Measurements from ENCODE around the gene CCDC43.
A peak's percentile ranks its signal among the peaks of the same experiment; 100 is the strongest.
"Not testable (repeated sequence)": the region's sequence is repeated elsewhere in the genome, so short reads cannot be mapped to it uniquely, and the experiment has no call there.

CCDC43 gene

GRCh38 chr17:44689477-44690217 lies at the start of gene CCDC43:
TSS of gene CCDC43 (minus strand) at chr17:44689776. CDS start at chr17:44689753, 23 bp downstream.
- DNase-seq (ENCODE audit: low spot score) = peak; percentile 97

DNA sequence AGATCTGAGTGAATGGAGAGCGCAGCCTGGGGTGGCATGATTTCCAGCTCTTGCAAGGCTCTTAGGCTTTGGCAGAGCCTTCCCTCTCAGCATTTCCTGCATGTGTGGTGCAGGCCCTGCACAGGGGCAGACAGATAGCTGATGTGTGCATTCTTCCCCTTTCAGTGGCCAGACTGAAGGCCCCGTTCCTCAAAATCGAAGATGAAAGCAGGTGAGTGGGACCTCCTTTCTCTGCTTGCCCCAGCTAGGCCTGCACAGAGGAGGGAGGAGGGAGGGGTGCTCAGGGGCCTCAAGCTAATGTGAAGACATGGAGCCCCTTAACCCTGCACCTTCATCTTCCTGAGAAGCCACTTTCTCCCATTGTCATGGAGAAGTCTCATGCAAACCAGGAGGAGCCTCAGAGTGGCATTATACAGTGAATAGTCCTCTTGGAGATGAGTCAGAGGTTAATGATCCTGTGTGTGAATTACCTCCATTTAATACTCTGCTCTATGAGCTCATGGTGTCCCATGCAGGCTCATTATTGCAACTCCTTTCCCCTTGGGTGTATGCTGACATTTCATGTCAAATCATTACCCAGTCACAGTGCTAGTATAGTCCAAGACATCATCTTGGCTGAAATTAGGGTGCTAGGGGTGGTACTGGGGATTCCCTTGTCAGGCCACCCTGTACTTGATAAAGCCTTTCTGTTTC lies 48.8 kb upstream of the CCDC43 start:
- DNase-seq (ENCODE audit: low spot score) = peak; percentile 56

GRCh38 chr17:44736551-44737240 lies 47.1 kb upstream of the CCDC43 start:
- no peak for DNase-seq (ENCODE audit: low spot score)

DNA sequence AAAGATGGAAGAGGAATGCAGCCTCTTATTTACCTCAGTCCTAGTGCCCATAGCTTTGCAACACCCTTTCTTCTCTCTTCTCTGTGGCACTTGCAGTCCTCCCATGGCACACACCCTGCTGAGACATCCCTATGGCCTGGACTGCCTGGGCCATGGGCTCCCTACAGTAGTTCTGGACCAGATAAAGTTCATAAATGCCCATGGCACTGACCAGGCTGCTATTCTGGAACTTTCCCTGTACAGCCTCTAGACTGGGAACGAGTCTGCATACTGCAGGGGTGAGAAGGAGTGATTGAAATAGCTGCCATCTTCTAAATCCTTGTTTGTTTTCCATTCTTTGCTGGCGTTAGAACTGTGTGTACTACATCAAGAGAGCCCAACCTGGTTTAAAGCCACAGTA lies 44.7 kb upstream of the CCDC43 start:
- DNase-seq (ENCODE audit: low spot score) = no peak

DNA sequence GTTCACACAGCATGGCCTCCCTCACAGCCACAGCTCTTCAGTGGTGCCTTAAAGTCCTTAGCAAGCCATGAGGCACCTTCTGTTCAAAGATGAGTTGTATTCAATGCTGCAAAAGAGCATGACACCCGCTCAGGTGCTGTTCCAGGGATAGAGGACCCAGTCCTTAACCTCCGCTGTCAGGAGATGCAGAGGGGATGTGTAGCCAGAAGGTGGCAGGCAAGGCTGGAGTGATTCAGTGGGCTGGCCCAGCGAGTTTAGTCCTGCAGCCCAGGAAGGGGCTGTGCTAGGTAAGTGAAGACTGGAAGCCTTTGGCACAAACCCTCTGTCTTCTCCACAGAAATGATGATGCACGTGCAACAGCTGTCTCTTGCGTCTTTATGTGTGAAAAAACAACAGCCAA lies 44.2 kb upstream of the CCDC43 start:
- DNase-seq (ENCODE audit: low spot score) = no peak

- not testable (repeated sequence) for DNase-seq (ENCODE audit: low spot score)
Observed at GRCh38 chr17:44726121-44726520, 36.5 kb upstream of the CCDC43 start.

GRCh38 chr17:44722254-44722653 lies 32.7 kb upstream of the CCDC43 start:
- no peak for DNase-seq (ENCODE audit: low spot score)

DNA sequence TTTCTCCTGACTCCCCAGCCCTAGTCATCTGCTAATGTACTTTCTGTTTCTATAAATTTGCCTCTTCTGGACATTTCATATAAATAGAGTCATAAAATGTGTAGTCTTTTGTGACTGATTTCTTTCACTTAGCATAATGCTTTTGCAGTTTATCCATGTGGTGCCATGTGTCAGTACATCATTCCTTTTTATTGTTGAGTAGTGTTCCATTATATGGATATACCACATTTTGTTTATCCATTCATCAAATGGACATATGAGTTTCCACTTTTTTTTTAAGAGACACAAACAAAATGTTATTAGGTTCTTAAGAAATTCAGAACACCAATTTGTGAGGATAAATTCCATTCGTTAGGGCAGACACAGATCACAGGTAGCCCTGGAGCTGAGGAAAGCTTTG lies 29.9 kb upstream of the CCDC43 start:
- DNase-seq (ENCODE audit: low spot score) = no peak

DNA sequence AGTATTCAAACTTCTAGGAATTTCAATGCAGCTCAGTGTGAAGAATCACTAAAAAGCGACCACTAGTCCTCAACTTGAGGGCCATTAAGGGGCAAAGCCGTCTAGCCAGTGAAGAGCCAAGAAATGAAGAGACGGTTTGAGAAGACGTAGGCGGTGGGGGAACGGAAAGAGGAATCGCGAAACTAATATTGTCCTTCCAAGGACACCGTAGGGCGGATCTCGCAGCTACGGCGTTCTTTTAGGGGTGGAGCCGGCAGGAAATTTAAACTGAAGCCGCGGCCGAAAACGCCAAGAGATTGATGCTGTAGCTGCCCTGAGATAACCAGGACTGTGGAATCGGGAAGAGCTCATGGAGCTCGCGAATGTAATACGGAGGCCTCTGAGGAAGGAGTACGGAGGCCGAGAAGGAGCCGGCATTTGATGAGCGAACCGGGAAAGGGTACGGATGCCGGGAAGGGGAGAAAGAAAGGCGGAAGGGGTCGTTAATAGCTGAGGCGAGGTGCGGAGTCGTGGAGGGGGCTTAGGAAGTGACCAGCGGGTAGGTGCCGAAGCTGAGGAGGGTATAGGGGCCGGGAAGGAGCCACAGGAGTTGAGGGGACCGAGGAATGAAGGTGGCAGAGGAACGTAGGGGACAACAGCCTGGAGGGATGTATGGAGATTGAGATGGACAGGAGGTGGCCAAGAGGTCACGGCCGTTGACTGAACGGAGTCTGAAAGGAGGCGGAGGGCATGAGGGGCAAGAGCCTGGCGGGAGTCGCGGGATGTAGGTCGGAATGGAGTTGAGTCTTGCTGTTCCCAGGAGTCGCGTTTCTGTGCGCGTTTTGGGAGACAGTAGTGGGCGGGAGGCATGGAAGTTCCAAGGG lies 19.1 kb upstream of the CCDC43 start, which contains the start of gene DBF4B:
Gene DBF4B (plus strand): TSS at position 265 of the 863 bp plus-strand sequence. CDS start 156 bp downstream, at position 421.
- peak; percentile 92 for DNase-seq (ENCODE audit: low spot score)

- DNase-seq (ENCODE audit: low spot score) = no peak
Observed at GRCh38 chr17:44707755-44708400, 18.3 kb upstream of the CCDC43 start.

- not testable (repeated sequence) for DNase-seq (ENCODE audit: low spot score)
Observed at GRCh38 chr17:44700288-44700687, 10.7 kb upstream of the CCDC43 start.

DNA sequence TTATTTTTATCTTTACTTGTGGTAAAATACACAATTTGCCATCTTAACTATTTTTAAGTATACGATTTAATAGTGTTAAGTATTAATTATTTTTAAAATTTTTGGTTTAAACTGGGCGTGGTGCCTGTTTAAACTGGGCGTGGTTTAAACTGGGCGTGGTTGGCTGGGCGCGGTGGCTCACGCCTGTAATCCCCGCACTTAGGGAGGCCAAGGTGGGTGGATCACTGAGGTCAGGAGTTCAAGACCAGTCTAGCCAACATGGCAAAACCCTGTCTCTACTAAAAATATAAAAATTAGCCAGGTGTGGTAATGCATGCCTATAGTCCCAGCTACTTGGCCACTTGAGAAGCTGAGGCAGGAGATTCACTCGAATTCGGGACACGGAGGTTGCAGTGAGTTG lies 4.0 kb upstream of the CCDC43 start:
- no peak for DNase-seq (ENCODE audit: low spot score)

- peak; percentile 26 for DNase-seq (ENCODE audit: low spot score)
Observed at GRCh38 chr17:44690746-44691306, 1.2 kb upstream of the CCDC43 start.

GRCh38 chr17:44688675-44689476 lies 700 bp downstream of the CCDC43 start:
- DNase-seq (ENCODE audit: low spot score) = peak; percentile 57

GRCh38 chr17:44688200-44688599 lies 1.4 kb downstream of the CCDC43 start:
- no peak for DNase-seq (ENCODE audit: low spot score)

DNA sequence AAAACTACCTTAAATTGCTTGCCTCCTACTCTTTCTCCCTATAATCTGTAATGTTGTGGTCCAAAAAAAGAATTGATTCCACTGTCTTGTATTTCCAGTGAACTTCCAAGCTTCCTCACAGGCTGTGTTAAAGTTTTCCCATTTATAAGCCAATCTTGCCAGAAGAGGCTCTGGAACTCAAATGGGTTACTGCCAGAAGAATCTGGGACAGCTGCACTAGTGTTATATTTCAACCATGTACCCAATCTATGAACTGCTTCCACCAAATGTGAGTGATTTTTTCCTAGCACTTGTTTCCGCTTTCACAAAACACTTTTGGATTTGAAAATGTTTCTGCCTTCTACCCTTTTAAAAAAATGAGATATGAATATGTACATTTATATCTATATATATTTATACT lies 1.8 kb downstream of the CCDC43 start:
- DNase-seq (ENCODE audit: low spot score) = no peak

DNA sequence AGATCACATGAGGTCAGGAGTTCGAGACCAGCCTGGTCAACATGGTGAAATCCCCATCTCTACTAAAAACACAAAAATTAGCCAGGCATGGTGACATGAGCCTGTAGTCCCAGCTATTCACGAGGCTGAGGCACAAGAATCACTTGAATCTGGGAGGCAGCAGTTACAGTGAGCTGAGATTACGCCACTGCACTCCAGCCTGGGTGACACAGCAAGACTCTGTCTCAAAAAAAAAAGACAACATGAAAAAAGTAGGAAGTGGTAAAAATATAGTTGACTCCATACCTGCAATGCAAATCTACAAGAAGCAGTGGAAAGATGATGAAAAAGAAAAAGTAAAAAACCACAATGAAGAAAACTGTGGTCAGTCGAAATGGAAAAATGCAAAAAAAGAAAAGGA lies 6.3 kb downstream of the CCDC43 start:
- DNase-seq (ENCODE audit: low spot score) = not testable (repeated sequence)

DNA sequence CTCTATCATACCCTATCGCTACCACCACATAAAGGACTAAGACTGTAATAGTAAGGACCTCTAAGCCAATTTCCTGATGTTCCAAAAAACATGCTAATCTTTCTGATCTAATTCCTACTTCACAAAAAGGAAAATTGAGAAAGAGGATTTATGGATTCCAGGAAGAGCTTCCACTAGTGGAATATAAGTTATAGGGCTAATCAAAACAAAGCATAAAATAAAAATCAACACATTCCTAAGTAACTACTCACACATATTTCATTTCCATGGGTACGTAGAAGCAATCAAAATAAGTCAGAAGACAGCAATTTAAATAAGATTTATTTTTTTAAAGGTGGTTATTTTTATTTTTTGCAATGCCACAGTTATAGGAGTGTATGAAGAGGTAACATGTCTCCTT lies 12.4 kb downstream of the CCDC43 start:
- no peak for DNase-seq (ENCODE audit: low spot score)

- DNase-seq (ENCODE audit: low spot score) = no peak
Observed at GRCh38 chr17:44673893-44674292, 15.7 kb downstream of the CCDC43 start.

- peak; percentile 60 for DNase-seq (ENCODE audit: low spot score)
Observed at GRCh38 chr17:44672479-44673093, 17.0 kb downstream of the CCDC43 start.

Data from RKO (cell line).